Sigmoid colon (tissue), 7 donors: Measurements from ENCODE around the gene DDX21. TPM values are rescaled to one million over a fixed set of nuclear protein-coding genes. Genes with fewer than 3 reads are reported as not detected.
"Not testable (repeated sequence)": the region's sequence is repeated elsewhere in the genome, so short reads cannot be mapped to it uniquely, and the experiment has no call there.

Experiments used
- DNase-seq: peaks from one replicate; pipeline ENCODE4 v3.0.0-alpha.2; 2019
- H3K27ac ChIP-seq, 4 donors: fragments of 200-600 bp; sonication (generic); one replicate each; pipeline ENCODE4 v1.5.1; 2016 to 2019; ENCODE audit warnings: mild to moderate bottlenecking in 1 of 4
- H3K27me3 ChIP-seq, 3 donors: fragments of 200-600 bp; sonication (generic); one replicate each; pipeline ENCODE4 v1.5.1; 2019; ENCODE audit warnings: mild to moderate bottlenecking in 1 of 3
- H3K36me3 ChIP-seq, 4 donors: fragments of 200-600 bp; sonication (generic); one replicate each; pipeline ENCODE4 v1.5.1; 2016 to 2019
- H3K4me1 ChIP-seq, 4 donors: fragments of 200-600 bp; sonication (generic); one replicate each; pipeline ENCODE4 v1.5.1; 2017 to 2019
- H3K4me3 ChIP-seq, 4 donors: fragments of 200-600 bp; sonication (generic); one replicate each; pipeline ENCODE4 v1.5.1; 2017 to 2019; ENCODE audit warnings: mild to moderate bottlenecking in 2 of 4, moderate library complexity in 1 of 4
- H3K9me3 ChIP-seq, 4 donors: fragments of 200-600 bp in 3 of 4; sonication (generic) in 3 of 4; one replicate each; pipeline versions ENCODE4 v1.5.1 to v1.6.1; 2013 to 2019
- EP300 ChIP-seq, 4 donors: sonication (generic); formaldehyde crosslinking; IDR thresholded peaks; one replicate each; pipeline ENCODE4 v1.6.1; 2017; ENCODE audit warnings: antibody characterized with exemption in 4 of 4
- POLR2A ChIP-seq, 2 donors: fragments of 450-650 bp; IDR thresholded peaks; one replicate each; pipeline ENCODE4 v1.6.1; 2016; ENCODE audit warnings: antibody characterized with exemption in 2 of 2, mild to moderate bottlenecking in 2 of 2, moderate library complexity in 2 of 2
- POLR2AphosphoS5 ChIP-seq, 4 donors: sonication (generic); formaldehyde crosslinking; IDR thresholded peaks; one replicate each; pipeline ENCODE4 v1.6.1; 2017; ENCODE audit warnings: antibody characterized with exemption in 4 of 4
- WGBS, 2 donors: extraction: QIAGEN DNeasy Blood & Tissue Kit; methylation state at CpG; one replicate each; pipeline ENCODE4 v1.1.7; 2013; 5-methylcytosine and 5-hydroxymethylcytosine counted together
- intact Hi-C: fragments of 100-400 bp; cut with DNase I; formaldehyde crosslinking; loops from one replicate; pipeline ENCODE4 v1.15.1; 2023
- polyA plus RNA-seq, 3 donors: library from polyadenylated mRNA; stranded (reverse); fragments of 200-250 nt; gene quantifications; one replicate each; pipeline ENCODE4 v1.2.3, GENCODE V29; 2013
- total RNA-seq, 4 donors: library from RNA; depleted of rRNA; stranded (reverse); fragments of >200 nt; gene quantifications; one replicate each; pipeline ENCODE4 v1.1.0, GENCODE V29; 2016
- TF ChIP-seq, protein P1 (sequence below), 4 experiments: fragments of 450-650 bp in 3 of 4; fragments of 200-600 bp in 1 of 4; IDR thresholded peaks; one replicate each; pipeline ENCODE4 v1.5.1; 2016 to 2019; ENCODE audit warnings: antibody characterized with exemption in 4 of 4, mild to moderate bottlenecking in 3 of 4, moderate library complexity in 2 of 4
- donor health status: healthy with polysubstance abuse.
- donor health status: Bipolar disorder and iron deficiency.
- donor health status: healthy.

Gene DDX21
- 10 to 100 TPM; 24.6 to 64.9 (median 29.5) TPM for total RNA-seq
- polyA plus RNA-seq, result 10 to 100 TPM; 16.8 to 37.1 (median 16.9) TPM

GRCh38 chr10:68955832-68956532 is at the start of gene DDX21:
TSS of gene DDX21 (plus strand) at chr10:68956170. CDS start at chr10:68956226, 56 bp downstream.
- Histone ChIP-seq H3K27ac (peak within 1 kb of the TSS; percentile 86 to 96 (median 88)), H3K4me1 (peaks cover 0 to 33% (median 22%) of the 10 kb centered on the region in 4 donors), H3K27me3 (no peaks in the 10 kb centered on the region), H3K9me3 (no peaks in the 10 kb centered on the region), H3K36me3 (peaks cover 0 to 15% (median 4%) of the 10 kb centered on the region in 4 donors), H3K4me3 (peak within 1 kb of the TSS; percentile 62 to 96 (median 74))
- 0 to 1% methylated on average over 53 of the region's 53 CpGs for WGBS, 2 donors
- intact Hi-C loops, result no loop called here
- TF ChIP-seq POLR2AphosphoS5 (IDR thresholded peaks at IDR 0.05) (peak; percentile 81 to 91 (median 84)), POLR2A (IDR thresholded peaks at IDR 0.05) (peak; percentile 23 to 49), EP300 (IDR thresholded peaks at IDR 0.05) (no peak)
- TF ChIP-seq, protein P1, sequence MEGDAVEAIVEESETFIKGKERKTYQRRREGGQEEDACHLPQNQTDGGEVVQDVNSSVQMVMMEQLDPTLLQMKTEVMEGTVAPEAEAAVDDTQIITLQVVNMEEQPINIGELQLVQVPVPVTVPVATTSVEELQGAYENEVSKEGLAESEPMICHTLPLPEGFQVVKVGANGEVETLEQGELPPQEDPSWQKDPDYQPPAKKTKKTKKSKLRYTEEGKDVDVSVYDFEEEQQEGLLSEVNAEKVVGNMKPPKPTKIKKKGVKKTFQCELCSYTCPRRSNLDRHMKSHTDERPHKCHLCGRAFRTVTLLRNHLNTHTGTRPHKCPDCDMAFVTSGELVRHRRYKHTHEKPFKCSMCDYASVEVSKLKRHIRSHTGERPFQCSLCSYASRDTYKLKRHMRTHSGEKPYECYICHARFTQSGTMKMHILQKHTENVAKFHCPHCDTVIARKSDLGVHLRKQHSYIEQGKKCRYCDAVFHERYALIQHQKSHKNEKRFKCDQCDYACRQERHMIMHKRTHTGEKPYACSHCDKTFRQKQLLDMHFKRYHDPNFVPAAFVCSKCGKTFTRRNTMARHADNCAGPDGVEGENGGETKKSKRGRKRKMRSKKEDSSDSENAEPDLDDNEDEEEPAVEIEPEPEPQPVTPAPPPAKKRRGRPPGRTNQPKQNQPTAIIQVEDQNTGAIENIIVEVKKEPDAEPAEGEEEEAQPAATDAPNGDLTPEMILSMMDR (IDR thresholded peaks at IDR 0.05), result peak in 3 of 4 experiments; percentile 31 to 45 (median 41)
- peak; percentile 95 for DNase-seq

GRCh38 chr10:68924593-68924992 is 31.4 kb upstream of the DDX21 start:
- Histone ChIP-seq H3K4me3 (no peak overlapping the region), H3K36me3 (peaks cover 0 to 65% (median 11%) of the 10 kb centered on the region in 4 donors), H3K4me1 (peaks cover 0 to 12% (median 0%) of the 10 kb centered on the region in 4 donors), H3K9me3 (no peaks in the 10 kb centered on the region), H3K27me3 (no peaks in the 10 kb centered on the region), H3K27ac (peak overlapping the region in 1 of 4 donors; percentile 25)
- TF ChIP-seq EP300 (IDR thresholded peaks at IDR 0.05) (no peak), POLR2A (IDR thresholded peaks at IDR 0.05) (no peak), POLR2AphosphoS5 (IDR thresholded peaks at IDR 0.05) (no peak)
- TF ChIP-seq, protein P1 (IDR thresholded peaks at IDR 0.05), result no peak
- intact Hi-C loops, result no loop called here
- DNase-seq, result no peak

GRCh38 chr10:68925489-68925888 is 30.5 kb upstream of the DDX21 start:
- TF ChIP-seq, protein P1 (IDR thresholded peaks at IDR 0.05), result no peak
- TF ChIP-seq POLR2AphosphoS5 (IDR thresholded peaks at IDR 0.05) (no peak), POLR2A (IDR thresholded peaks at IDR 0.05) (no peak), EP300 (IDR thresholded peaks at IDR 0.05) (no peak)
- 64 to 85% methylated on average over 4 of the region's 4 CpGs for WGBS, 2 donors
- peaks cover 0 to 12% (median 0%) of the 10 kb centered on the region in 4 donors for H3K4me1 ChIP-seq
- DNase-seq, result no peak
- peaks cover 0 to 65% (median 4%) of the 10 kb centered on the region in 4 donors for H3K36me3 ChIP-seq
- H3K9me3 ChIP-seq, result no peaks in the 10 kb centered on the region
- no peak overlapping the region for H3K4me3 ChIP-seq
- intact Hi-C loops, result no loop called here
- H3K27me3 ChIP-seq, result no peaks in the 10 kb centered on the region
- no peak overlapping the region for H3K27ac ChIP-seq

DNA sequence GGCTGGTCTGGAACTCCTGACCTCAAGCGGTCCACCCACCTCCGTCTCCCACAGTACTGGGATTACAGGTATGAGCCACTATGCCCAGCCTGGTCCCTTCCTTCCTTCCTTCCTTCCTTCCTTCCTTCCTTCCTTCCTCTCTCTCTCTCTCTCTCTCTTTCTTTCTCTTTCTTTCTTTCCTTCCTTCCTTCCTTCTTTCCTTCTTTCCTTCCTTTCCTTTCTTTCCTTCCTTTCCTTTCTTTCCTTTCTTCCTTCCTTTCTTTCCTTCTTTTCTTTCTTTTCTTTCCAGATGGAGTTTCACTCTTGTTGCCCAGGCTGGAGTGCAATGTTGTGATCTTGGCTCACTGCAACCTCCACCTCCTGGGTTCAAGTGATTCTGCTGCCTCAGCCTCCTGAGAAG is 26.8 kb upstream of the DDX21 start:
- H3K9me3 ChIP-seq, DNase-seq, H3K4me3 ChIP-seq, H3K27me3 ChIP-seq, H3K27ac ChIP-seq, intact Hi-C loops, H3K4me1 ChIP-seq: not testable (repeated sequence)
- WGBS, 2 donors, result 98 to 100% methylated on average over 2 of the region's 2 CpGs
- peaks cover 0 to 65% (median 3%) of the 10 kb centered on the region in 4 donors for H3K36me3 ChIP-seq

GRCh38 chr10:68929888-68930287 is 26.1 kb upstream of the DDX21 start:
- DNase-seq, H3K27me3 ChIP-seq, intact Hi-C loops, H3K9me3 ChIP-seq, H3K4me3 ChIP-seq, H3K27ac ChIP-seq, H3K4me1 ChIP-seq: not testable (repeated sequence)
- 96 to 97% methylated on average over 8 of the region's 8 CpGs for WGBS, 2 donors
- peaks cover 0 to 72% (median 8%) of the 10 kb centered on the region in 4 donors for H3K36me3 ChIP-seq

GRCh38 chr10:68932860-68933259 is 23.1 kb upstream of the DDX21 start:
- H3K4me3 ChIP-seq, H3K27me3 ChIP-seq, H3K9me3 ChIP-seq, H3K27ac ChIP-seq, H3K4me1 ChIP-seq, intact Hi-C loops, DNase-seq: not testable (repeated sequence)
- peaks cover 0 to 90% (median 20%) of the 10 kb centered on the region in 4 donors for H3K36me3 ChIP-seq
- 78 to 97% methylated on average over 3 of the region's 3 CpGs for WGBS, 2 donors
